ENCODE results near the gene CREB1. TPM values are rescaled to one million over a fixed set of nuclear protein-coding genes. Genes with fewer than 3 reads are reported as not detected.

Gene CREB1
- total and polyA plus RNA-seq, 10 of the 15 experiments (the other 5 are each of a cell fraction or from before 2014, with no cell fraction given): 13.4 to 76.9 (median 39.5) TPM

DNA sequence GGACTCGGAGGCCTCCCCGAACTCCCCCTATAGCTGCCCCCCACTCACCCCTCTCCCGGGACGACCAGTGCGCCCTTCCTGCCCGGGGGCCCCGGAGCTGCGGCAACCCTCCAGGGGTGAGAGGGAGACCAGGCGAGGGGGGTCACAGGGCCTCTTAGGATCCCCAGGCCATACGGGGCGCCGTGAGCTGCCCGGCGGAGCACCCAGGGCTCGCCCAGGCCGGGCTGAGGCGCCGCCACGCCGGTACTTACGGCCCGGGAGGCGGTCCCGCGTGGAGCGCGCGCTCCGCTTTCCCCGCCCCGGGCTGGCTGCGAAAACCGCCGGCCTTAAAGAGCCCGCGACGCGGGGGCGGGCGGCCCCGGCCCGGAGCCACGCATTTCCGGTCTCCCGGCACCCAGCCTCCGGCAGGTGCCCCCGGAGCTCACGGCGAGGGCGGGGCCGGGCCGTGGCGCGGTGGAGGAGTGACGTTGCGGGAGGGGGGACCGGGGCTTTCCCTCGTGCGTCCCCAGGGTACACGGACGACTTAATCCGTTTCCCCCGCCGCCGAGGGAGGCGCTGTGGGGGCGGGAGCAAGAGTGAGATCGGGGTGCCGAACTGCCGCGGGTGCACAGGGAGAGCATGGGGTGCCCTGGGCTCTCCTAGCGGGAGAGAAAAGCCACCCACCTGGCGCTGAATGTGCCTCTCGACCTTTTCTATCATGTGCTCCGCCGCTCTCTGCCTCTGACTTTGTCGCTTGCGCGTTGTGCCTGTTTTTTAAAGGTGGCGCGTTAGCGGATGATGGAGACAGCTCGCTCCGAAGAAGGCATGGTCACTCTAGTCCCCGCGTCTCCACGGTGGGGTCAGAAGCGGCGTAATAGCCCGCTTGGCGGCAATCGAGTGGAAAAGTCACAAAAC, 95.5 kb downstream of the CREB1 start, which contains the start of gene METTL21A (continued):
- TF ChIP-seq, protein P1, sequence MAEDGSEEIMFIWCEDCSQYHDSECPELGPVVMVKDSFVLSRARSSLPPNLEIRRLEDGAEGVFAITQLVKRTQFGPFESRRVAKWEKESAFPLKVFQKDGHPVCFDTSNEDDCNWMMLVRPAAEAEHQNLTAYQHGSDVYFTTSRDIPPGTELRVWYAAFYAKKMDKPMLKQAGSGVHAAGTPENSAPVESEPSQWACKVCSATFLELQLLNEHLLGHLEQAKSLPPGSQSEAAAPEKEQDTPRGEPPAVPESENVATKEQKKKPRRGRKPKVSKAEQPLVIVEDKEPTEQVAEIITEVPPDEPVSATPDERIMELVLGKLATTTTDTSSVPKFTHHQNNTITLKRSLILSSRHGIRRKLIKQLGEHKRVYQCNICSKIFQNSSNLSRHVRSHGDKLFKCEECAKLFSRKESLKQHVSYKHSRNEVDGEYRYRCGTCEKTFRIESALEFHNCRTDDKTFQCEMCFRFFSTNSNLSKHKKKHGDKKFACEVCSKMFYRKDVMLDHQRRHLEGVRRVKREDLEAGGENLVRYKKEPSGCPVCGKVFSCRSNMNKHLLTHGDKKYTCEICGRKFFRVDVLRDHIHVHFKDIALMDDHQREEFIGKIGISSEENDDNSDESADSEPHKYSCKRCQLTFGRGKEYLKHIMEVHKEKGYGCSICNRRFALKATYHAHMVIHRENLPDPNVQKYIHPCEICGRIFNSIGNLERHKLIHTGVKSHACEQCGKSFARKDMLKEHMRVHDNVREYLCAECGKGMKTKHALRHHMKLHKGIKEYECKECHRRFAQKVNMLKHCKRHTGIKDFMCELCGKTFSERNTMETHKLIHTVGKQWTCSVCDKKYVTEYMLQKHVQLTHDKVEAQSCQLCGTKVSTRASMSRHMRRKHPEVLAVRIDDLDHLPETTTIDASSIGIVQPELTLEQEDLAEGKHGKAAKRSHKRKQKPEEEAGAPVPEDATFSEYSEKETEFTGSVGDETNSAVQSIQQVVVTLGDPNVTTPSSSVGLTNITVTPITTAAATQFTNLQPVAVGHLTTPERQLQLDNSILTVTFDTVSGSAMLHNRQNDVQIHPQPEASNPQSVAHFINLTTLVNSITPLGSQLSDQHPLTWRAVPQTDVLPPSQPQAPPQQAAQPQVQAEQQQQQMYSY (CRISPR knock-in tag; IDR thresholded peaks at IDR 0.05): no peak
- TF ChIP-seq NFXL1 (IDR thresholded peaks at IDR 0.05; ENCODE audit: borderline replicate concordance) (0 out of 2 replicates have a peak, but pooled peaks have one; percentile 53), NFYB (IDR thresholded peaks at IDR 0.05; ENCODE audit: insufficient read depth, low read depth, low read length) (no peak), FOXM1 (IDR thresholded peaks at IDR 0.05; ENCODE audit: low read depth, low read length) (peak; percentile 48; the same call in 1 of the 2 replicates), KAT2A (conservative IDR thresholded peaks at IDR 0.05; ENCODE audit: control insufficient read depth, low read depth, low read length) (no peak), ASH2L (IDR thresholded peaks at IDR 0.05; ENCODE audit: borderline replicate concordance, low read depth) (no peak), BCL11A (IDR thresholded peaks at IDR 0.05; ENCODE audit: low read depth, low read length) (0 out of 2 replicates have a peak, but pooled peaks have one; percentile 42), TAF1 (IDR thresholded peaks at IDR 0.05; ENCODE audit: borderline replicate concordance, low read depth, low read length) (peak; percentile 47; the same call in 1 of the 2 replicates), POLR2AphosphoS5 (IDR thresholded peaks at IDR 0.05; ENCODE audit: low read length) (peak; percentile 86), HDAC2 (IDR thresholded peaks at IDR 0.05) (no peak), CHD4 (IDR thresholded peaks at IDR 0.05) (0 out of 2 replicates have a peak, but pooled peaks have one; percentile 44), CREB1 (IDR thresholded peaks at IDR 0.05; ENCODE audit: low read depth) (peak; percentile 91), TCF3 (IDR thresholded peaks at IDR 0.05; ENCODE audit: borderline replicate concordance, insufficient read depth, low read depth, low read length) (peak; percentile 60; the same call in 1 of the 2 replicates)
- TF ChIP-seq, protein P2, sequence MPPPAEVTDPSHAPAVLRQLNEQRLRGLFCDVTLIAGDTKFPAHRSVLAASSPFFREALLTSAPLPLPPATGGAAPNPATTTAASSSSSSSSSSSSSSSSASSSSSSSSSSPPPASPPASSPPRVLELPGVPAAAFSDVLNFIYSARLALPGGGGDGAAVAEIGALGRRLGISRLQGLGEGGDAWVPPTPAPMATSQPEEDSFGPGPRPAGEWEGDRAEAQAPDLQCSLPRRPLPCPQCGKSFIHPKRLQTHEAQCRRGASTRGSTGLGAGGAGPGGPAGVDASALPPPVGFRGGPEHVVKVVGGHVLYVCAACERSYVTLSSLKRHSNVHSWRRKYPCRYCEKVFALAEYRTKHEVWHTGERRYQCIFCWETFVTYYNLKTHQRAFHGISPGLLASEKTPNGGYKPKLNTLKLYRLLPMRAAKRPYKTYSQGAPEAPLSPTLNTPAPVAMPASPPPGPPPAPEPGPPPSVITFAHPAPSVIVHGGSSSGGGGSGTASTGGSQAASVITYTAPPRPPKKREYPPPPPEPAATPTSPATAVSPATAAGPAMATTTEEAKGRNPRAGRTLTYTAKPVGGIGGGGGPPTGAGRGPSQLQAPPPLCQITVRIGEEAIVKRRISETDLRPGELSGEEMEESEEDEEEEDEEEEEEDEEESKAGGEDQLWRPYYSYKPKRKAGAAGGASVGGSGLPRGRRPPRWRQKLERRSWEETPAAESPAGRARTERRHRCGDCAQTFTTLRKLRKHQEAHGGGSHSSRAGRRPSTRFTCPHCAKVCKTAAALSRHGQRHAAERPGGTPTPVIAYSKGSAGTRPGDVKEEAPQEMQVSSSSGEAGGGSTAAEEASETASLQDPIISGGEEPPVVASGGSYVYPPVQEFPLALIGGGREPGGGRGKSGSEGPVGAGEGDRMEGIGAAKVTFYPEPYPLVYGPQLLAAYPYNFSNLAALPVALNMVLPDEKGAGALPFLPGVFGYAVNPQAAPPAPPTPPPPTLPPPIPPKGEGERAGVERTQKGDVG (CRISPR knock-in tag; IDR thresholded peaks at IDR 0.05): no peak
- TF ChIP-seq, protein P3, sequence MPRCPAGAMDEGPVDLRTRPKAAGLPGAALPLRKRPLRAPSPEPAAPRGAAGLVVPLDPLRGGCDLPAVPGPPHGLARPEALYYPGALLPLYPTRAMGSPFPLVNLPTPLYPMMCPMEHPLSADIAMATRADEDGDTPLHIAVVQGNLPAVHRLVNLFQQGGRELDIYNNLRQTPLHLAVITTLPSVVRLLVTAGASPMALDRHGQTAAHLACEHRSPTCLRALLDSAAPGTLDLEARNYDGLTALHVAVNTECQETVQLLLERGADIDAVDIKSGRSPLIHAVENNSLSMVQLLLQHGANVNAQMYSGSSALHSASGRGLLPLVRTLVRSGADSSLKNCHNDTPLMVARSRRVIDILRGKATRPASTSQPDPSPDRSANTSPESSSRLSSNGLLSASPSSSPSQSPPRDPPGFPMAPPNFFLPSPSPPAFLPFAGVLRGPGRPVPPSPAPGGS (IDR thresholded peaks at IDR 0.05; ENCODE audit: borderline replicate concordance, insufficient read depth, low read depth, low read length, poor library complexity, severe bottlenecking): peak; percentile 83
- TF ChIP-seq, protein P4, sequence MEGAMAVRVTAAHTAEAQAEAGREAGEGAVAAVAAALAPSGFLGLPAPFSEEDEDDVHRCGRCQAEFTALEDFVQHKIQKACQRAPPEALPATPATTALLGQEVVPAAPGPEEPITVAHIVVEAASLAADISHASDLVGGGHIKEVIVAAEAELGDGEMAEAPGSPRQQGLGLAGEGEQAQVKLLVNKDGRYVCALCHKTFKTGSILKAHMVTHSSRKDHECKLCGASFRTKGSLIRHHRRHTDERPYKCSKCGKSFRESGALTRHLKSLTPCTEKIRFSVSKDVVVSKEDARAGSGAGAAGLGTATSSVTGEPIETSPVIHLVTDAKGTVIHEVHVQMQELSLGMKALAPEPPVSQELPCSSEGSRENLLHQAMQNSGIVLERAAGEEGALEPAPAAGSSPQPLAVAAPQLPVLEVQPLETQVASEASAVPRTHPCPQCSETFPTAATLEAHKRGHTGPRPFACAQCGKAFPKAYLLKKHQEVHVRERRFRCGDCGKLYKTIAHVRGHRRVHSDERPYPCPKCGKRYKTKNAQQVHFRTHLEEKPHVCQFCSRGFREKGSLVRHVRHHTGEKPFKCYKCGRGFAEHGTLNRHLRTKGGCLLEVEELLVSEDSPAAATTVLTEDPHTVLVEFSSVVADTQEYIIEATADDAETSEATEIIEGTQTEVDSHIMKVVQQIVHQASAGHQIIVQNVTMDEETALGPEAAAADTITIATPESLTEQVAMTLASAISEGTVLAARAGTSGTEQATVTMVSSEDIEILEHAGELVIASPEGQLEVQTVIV (IDR thresholded peaks at IDR 0.05; ENCODE audit: borderline replicate concordance, partially characterized antibody): no peak
